B cell (primary cell): ENCODE measurements around the gene KAZN.

Experiments used
- EZH2 ChIP-seq: IDR thresholded peaks from 2 replicates; pipeline ENCODE4 v1.6.1; 2012; ENCODE audit warnings: borderline replicate concordance, low read depth, mild to moderate bottlenecking, moderate library complexity, low read length; ENCODE audit not compliant: insufficient read depth, poor library complexity, severe bottlenecking
- TF ChIP-seq, protein P1 (sequence below): fragments of 200-600 bp; IDR thresholded peaks from one replicate; pipeline ENCODE4 v1.8.0; 2022; ENCODE audit warnings: antibody characterized with exemption, mild to moderate bottlenecking

DNA sequence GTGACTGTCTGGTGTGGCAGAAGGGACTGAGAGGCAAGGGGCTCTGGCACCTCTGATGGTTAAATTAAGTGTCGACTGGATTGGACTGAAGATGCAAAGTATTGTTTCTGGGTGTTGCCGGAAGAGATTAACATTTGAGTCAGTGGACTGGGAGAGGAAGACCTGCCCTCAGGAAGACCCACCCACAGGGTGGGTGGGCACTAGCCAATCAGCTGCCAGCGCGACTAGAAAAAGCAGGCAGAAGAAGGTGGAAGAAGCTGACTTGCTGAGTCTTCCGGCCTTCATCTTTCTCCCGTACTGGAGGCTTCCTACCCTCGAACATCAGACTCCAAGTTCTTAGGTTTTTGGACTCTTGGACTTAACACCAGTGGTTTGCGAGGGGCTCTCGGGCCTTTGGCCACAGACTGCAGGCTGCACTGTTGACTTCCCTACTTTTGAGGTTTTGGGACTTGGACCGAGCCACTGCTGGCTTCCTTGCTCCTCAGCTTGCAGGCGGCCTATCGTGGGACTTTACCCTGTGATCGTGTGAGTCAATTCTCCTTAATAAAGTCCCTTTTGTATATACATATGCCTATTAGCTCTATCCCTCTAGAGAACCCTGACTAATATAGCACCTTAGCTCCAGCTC, 79.6 kb downstream of the KAZN start:
- TF ChIP-seq, protein P1, sequence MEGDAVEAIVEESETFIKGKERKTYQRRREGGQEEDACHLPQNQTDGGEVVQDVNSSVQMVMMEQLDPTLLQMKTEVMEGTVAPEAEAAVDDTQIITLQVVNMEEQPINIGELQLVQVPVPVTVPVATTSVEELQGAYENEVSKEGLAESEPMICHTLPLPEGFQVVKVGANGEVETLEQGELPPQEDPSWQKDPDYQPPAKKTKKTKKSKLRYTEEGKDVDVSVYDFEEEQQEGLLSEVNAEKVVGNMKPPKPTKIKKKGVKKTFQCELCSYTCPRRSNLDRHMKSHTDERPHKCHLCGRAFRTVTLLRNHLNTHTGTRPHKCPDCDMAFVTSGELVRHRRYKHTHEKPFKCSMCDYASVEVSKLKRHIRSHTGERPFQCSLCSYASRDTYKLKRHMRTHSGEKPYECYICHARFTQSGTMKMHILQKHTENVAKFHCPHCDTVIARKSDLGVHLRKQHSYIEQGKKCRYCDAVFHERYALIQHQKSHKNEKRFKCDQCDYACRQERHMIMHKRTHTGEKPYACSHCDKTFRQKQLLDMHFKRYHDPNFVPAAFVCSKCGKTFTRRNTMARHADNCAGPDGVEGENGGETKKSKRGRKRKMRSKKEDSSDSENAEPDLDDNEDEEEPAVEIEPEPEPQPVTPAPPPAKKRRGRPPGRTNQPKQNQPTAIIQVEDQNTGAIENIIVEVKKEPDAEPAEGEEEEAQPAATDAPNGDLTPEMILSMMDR, result no peak
- TF ChIP-seq EZH2, result no peak
